Activated T-cell treated with anti-CD3 and anti-CD28 coated beads, Interleukin-2, amount 50 U/mL, for 48 hours (primary cell): ENCODE data around the gene C2orf92.
"Not testable (repeated sequence)": the region's sequence is repeated elsewhere in the genome, so short reads cannot be mapped to it uniquely, and the experiment has no call there.

Source experiments
- DNase-seq, 2 experiments: peaks; one replicate each; pipeline ENCODE4 v3.0.0-alpha.2; 2020

C2orf92 gene

GRCh38 chr2:97660044-97660774, 9.3 kb upstream of the C2orf92 start:
- no peak for DNase-seq

DNA sequence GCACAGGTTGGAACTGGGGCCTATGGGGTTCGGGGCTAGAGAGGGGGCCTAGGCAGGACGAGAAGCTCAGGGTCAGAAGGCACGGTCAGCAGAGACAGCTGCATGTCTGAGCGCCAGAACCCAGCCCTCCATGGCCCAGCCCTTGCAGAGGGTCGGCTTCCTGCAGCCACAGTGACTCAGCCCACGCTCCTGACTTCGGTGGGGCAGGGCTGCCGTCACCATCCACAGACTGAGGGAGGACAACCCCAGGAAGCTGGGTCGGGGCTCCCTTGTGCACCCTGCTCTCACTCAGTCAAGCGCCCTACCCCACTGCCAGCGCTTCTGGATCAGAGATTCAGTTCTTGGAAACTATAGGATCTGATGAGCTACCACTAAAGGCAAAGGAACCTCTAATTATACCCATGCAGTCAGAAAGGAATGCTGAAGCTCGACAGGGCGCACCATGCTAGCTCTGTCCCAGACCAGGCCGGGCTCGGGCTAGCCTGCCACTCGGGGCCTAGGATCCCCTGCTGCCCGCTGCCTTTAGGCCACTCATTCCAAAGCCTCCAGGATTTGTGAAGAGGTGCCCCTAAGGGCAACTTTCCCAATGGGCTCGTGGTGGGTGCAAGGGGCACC, 8.6 kb upstream of the C2orf92 start:
- DNase-seq: no peak

GRCh38 chr2:97661927-97662326, 7.6 kb upstream of the C2orf92 start:
- no peak for DNase-seq

GRCh38 chr2:97662386-97662894, 7.1 kb upstream of the C2orf92 start:
- DNase-seq: no peak

- peak; percentile 87 to 88 for DNase-seq
Measured at GRCh38 chr2:97662895-97663625, 6.5 kb upstream of the C2orf92 start.

DNA sequence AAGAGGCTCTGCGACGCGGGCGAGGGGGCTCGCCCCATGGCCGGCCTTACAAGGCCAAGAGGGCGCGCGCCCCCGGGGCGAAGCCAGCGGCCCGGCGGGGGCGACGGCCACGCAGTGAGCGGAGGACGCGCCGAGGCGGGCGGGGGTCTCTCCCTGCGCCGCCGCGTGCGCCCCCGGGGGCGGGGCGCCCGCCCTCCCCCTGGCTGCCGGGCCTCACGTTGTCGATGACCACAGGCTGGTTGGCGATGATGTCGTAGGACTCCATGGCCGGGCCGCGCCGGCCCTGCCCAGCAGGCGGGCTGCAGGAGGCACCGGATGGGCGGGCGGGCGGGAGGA, 5.9 kb upstream of the C2orf92 start:
- DNase-seq: no peak

- peak; percentile 97 to 98 for DNase-seq
Measured at GRCh38 chr2:97663962-97664635, 5.4 kb upstream of the C2orf92 start, which contains the start of gene ACTR1B. Gene ACTR1B (minus strand): TSS chr2:97664044. CDS start chr2:97663890, 154 bp downstream.

- DNase-seq: no peak
Measured at GRCh38 chr2:97664636-97664970, 4.9 kb upstream of the C2orf92 start.

- DNase-seq: no peak
Measured at GRCh38 chr2:97670471-97670870, 958 bp downstream of the C2orf92 start.

DNA sequence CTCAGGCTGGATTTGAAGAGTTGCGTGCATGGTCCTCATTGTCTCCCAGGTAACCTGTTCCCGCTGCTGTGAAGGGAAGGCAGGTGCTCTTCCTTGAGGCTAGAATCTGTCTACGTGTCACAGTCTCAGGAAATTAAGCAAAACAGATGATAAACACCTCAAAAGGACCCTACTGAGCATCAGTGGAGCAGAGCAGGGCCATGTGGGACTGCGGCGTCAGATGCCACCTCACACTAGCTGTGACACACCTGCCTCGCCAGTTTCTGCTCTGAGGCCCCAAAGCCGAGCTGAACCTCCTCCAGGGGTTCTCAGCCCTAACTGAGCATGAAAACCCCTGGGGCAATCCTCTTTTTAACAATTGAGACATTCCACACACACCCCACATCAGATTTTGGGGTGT, 2.0 kb downstream of the C2orf92 start:
- no peak for DNase-seq

DNA sequence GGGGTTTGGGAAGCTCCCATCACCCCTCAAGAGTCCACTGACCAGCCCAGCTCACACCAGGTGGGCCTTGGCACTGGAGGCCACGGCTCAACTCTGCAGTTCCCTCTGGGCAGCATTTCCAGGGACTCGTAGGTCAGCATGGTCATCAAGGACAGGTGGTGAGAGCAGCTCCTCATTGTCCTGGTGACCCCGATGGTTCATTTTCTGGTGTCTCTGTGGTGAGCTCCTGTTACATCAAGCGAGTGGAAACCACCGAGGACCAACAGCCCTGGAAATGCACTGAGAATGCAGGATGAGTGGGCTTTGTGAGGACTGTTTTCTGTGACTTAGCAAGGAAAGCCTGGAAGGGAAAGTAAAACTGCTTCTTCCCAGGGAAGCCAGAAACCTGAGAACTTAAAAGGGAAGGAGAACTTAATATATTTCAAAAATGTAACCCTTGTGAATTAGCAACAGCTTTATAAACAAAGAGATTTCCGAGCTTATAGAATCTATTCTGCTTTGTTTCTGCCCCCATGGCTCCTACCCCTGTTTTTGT, 3.2 kb downstream of the C2orf92 start:
- not testable (repeated sequence) for DNase-seq

DNA sequence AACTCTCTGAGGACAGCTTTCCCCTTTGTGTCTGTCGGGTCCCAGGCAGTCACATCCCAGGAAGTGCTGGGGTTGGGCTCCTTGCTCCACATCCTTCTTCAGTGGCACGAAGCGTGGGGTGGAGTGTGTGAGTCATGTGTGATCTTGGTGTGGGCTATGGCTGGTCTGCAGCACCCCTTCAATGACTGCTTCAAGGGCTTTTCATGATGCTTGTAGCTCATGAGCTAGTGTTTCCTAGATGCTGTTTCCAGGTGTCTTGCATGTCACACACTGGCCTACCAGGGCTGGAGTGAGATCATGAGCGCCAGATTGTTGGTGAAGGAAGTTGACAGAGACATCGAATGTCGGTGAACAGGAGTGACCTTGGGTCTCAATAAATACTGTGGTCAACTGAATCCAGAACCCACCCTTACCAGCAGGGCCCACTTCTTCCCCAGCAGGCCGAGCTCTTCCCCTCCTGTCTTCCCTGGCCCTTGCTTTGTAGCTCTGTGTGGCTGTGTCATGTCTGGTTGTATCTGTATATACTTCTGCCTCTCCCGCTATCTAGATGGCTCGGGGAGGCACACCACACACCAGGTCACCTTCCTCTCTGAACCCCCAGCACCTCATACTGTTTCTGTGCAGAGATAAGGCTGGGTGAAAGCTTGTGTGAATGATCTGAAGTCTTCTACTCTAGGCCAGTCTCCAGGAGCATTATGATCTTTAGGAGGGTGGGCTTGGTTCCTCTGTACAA, 3.8 kb downstream of the C2orf92 start:
- DNase-seq: peak; percentile 49 to 53

- DNase-seq: peak; percentile 60 to 61
Measured at GRCh38 chr2:97673915-97674283, 4.4 kb downstream of the C2orf92 start.

GRCh38 chr2:97675430-97676113, 6.1 kb downstream of the C2orf92 start:
- DNase-seq: no peak

- DNase-seq: no peak
Measured at GRCh38 chr2:97676620-97677019, 7.1 kb downstream of the C2orf92 start.

- no peak for DNase-seq
Measured at GRCh38 chr2:97677480-97677879, 8.0 kb downstream of the C2orf92 start.

DNA sequence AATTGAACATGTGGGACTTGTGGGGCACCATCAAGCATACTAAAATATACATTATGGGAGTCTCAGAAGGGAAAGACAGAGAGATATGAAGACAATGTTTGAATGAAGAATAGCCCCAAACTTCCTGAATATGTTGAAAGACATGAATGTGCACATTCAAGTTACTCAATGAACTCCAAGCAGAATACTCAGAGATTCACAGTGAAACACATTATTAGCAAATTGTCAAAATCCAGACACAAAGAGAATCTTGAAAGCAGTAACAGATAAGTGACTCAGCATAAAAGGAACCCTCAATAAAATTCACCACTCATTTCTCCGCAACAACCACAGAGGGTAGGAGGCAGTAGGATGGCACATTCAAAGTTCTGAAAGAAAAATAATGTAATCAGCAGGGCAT, 8.8 kb downstream of the C2orf92 start:
- DNase-seq: no peak

GRCh38 chr2:97687235-97687634, 17.7 kb downstream of the C2orf92 start:
- not testable (repeated sequence) for DNase-seq

DNA sequence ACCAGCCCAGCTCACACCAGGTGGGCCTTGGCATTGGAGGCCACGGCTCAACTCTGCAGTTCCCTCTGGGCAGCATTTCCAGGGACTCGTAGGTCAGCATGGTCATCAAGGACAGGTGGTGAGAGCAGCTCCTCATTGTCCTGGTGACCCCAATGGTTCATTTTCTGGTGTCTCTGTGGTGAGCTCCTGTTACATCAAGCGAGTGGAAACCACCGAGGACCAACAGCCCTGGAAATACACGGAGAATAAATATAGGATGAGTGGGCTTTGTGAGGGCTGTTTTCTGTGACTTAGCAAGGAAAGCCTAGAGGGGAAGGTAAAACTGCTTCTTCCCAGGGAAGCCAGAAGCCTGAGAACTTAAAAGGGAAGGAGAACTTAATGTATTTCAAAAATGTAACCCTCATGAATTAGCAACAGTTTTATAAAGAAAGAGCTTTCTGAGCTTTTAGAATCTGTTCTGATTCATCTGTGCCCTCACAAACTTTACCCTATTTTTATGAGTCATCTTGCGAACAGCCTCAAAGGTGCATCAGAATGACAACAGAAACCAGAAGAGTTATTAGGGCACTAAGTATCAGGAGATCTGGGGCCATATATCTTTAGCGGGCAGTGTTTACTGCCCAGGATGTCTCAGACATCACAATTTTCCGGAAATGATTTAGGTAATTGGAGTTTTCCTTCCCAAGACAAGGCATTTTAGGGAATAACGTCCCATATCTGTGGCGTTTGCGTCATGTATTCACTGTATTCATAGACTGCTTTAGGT, 18.7 kb downstream of the C2orf92 start:
- no peak for DNase-seq

GRCh38 chr2:97691166-97691565, 21.7 kb downstream of the C2orf92 start:
- DNase-seq: no peak

DNA sequence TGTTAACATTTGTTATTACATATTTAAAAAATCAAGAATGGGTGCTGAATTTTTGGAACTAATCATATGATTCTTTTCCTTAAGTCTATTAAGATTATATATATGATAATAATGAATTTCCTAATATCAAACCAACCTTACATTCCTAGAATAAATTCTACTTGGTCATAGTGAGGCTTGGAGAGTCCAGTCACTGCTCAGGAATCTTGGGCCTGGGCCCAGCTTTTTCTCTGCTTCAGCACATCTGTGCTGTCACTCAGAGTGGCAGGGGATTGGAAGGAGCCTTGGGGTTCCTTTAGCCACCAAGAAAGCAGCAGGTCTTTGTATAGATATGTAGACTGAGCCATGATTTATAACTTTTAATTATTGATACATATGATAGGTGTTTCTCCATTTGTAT, 24.0 kb downstream of the C2orf92 start:
- DNase-seq: no peak
